WERI-Rb-1 (cell line): Measurements from ENCODE around the gene ALDH16A1.

ENCODE experiments used
- DNase-seq: peaks from one replicate; pipeline ENCODE4 v3.0.0-alpha.2; 2020
- H3K27ac ChIP-seq: fragments of 250-450 bp; sonication (Bioruptor Pico); 2 replicates; pipeline ENCODE4 v1.5.1; 2020; ENCODE audit warnings: mild to moderate bottlenecking, moderate library complexity
- H3K27me3 ChIP-seq: fragments of 250-450 bp; sonication (Bioruptor Pico); 2 replicates; pipeline ENCODE4 v1.5.1; 2021; ENCODE audit warnings: mild to moderate bottlenecking, low read depth, moderate library complexity; ENCODE audit not compliant: insufficient read depth, severe bottlenecking
- H3K36me3 ChIP-seq: fragments of 250-450 bp; sonication (Bioruptor Pico); 2 replicates; pipeline ENCODE4 v1.5.1; 2020; ENCODE audit warnings: mild to moderate bottlenecking, moderate library complexity
- H3K4me3 ChIP-seq: 2 replicates; pipeline ENCODE4 v1.5.1; 2011; ENCODE audit warnings: low read depth, mild to moderate bottlenecking, control low read depth, low read length
- H3K9me3 ChIP-seq: fragments of 250-450 bp; sonication (Bioruptor Pico); 2 replicates; pipeline ENCODE4 v1.5.1; 2021; ENCODE audit warnings: mild to moderate bottlenecking, moderate library complexity; ENCODE audit not compliant: severe bottlenecking
- TF ChIP-seq, protein P1 (sequence below): IDR thresholded peaks from 2 replicates; pipeline ENCODE4 v1.5.1; 2011; ENCODE audit warnings: low read depth, mild to moderate bottlenecking, control low read depth, inconsistent platforms, low read length

The ALDH16A1 gene

DNA sequence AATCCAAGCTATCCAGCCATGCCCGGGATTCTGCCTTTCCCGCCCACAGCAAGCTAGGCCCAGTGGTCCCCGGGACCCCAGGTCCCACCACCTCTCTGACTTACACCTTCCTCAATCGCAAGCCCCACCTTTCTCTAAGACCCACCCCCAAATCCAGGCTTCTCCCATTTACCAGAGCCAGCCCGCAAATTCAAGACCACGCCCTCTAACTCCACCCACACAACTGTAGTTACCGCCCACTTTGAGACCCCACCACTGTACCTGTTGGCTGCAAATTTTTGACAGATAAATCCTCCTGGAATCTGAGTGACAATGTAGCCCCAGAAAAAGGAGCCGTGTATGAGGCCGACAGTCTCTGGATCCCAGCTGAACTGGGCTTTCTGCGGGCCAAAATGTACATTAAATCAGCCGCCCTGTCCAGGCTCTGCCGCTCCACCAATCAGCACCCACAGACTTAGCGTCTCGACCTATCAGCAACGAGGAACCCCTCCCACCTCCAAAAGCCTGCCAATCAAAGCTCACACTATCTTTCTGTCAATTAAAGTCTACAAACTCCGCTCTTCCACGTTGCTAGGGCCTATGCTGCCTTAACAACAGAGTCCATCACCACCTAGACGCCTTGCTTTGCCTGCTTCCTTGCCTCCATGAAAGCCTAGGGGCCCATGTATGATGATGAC, 18.0 kb upstream of the ALDH16A1 start:
- peaks cover 66% of the 10 kb centered on the region for H3K36me3 ChIP-seq
- H3K9me3 ChIP-seq: no peaks in the 10 kb centered on the region
- DNase-seq: no peak
- TF ChIP-seq, protein P1, sequence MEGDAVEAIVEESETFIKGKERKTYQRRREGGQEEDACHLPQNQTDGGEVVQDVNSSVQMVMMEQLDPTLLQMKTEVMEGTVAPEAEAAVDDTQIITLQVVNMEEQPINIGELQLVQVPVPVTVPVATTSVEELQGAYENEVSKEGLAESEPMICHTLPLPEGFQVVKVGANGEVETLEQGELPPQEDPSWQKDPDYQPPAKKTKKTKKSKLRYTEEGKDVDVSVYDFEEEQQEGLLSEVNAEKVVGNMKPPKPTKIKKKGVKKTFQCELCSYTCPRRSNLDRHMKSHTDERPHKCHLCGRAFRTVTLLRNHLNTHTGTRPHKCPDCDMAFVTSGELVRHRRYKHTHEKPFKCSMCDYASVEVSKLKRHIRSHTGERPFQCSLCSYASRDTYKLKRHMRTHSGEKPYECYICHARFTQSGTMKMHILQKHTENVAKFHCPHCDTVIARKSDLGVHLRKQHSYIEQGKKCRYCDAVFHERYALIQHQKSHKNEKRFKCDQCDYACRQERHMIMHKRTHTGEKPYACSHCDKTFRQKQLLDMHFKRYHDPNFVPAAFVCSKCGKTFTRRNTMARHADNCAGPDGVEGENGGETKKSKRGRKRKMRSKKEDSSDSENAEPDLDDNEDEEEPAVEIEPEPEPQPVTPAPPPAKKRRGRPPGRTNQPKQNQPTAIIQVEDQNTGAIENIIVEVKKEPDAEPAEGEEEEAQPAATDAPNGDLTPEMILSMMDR: no peak
- H3K27ac ChIP-seq: peak overlapping the region; percentile 51
- H3K27me3 ChIP-seq: no peaks in the 10 kb centered on the region
- no peak overlapping the region for H3K4me3 ChIP-seq

DNA sequence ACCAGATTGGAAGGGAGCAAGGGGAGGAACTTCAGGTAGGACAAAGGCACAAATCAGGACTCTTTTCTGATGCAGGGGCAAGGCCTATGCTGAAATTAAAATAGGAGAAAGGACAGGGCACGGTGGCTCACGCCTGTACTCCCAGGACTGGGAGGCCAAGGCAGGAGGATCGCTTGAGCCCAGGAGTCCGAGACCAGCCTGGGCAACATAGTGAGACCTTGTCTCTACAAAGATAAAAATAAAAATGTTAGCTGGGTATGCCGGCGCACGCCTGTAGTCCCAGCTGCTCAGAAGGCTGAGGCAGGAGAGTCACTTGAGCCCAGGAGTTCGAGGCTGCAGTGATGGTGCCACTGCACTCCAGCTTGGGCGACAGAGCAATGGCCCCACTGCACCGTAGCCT, 17.4 kb upstream of the ALDH16A1 start:
- no peak for DNase-seq
- Histone ChIP-seq H3K9me3 (no peaks in the 10 kb centered on the region), H3K4me3 (no peak overlapping the region), H3K27me3 (no peaks in the 10 kb centered on the region), H3K27ac (peak overlapping the region; percentile 51), H3K36me3 (peaks cover 60% of the 10 kb centered on the region)
- TF ChIP-seq, protein P1: no peak

DNA sequence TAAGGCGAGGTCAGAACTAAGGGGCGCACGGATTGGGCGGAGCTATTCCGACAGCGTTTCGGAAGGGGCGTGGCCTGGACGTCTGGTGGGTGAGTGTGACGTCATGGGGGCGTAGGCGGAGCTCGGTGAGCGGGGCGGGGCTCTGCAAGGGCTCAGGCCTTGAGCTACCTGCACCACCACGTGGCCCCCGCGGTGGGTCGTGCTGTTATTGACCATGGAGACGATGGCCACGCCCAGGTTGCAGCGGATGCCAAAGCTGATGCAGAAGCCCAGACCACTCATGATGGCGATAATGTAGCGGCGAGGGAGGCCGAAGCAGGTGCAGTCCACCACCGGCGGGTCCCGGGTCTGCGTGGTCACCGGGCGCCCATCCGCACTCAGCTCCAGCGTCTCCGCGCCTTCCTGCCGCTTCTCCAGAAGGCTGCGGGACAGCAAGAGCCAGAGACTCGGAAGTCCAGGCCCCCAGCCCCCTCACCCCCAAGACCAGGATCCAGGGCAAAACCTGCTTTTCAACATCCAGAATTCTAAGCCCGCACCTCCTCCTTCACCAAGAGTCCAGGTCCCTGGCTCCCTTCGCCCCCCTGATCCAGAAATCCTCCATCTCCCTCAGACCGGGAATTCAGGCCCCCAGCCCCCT, 16.5 kb upstream of the ALDH16A1 start:
- DNase-seq: peak; percentile 56

DNA sequence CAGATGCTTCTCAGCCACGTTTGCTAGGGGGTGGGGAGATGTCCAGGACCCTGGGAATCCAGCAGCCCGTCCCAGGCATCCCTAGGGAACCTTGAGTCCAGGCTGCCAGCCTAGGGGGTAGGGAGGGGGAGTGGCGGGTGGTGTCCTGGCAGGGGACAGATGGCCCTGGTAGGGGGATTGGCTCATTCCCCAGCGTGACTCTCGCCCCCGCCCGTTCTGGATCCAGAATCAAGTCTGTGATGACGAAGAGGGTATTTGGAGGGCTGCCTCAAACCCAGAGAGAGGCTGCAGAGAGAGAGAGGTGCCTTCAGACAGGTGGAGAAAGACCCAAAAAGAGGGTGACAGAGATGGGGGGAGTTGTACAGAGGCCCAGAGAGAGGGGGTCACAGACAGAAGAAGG, 15.8 kb upstream of the ALDH16A1 start:
- Histone ChIP-seq H3K4me3 (peak overlapping the region; percentile 97), H3K27ac (peak overlapping the region; percentile 84), H3K9me3 (no peaks in the 10 kb centered on the region), H3K27me3 (no peaks in the 10 kb centered on the region), H3K36me3 (peaks cover 44% of the 10 kb centered on the region)
- peak; percentile 95 for DNase-seq
- TF ChIP-seq, protein P1: no peak

More for the DNA sequence above, 16.5 kb upstream of the ALDH16A1 start:
- TF ChIP-seq, protein P1: no peak
- Histone ChIP-seq H3K27me3 (no peaks in the 10 kb centered on the region), H3K36me3 (peaks cover 52% of the 10 kb centered on the region), H3K9me3 (no peaks in the 10 kb centered on the region), H3K27ac (peak overlapping the region; percentile 84), H3K4me3 (peak overlapping the region; percentile 18)

DNA sequence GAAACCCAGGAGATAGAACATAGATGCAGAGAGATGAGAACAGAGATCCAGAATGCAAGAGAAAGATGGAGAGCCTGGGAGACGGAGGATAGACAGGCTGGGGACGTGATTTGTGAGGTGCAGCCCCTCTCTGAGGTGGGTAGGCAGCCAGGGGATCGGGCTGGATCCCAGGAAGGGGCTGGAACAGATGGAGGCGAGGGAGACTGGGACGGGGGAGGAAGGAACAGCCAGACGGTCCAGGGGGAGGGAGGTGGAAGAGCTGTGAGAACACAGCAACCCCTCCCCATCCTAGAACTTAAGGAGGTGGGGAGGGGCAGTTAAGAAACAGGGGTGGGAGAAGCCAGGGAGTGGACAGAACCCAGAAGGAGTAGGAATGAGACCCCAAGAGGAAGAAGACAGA, 14.8 kb upstream of the ALDH16A1 start:
- DNase-seq: peak; percentile 84
- peak overlapping the region; percentile 84 for H3K27ac ChIP-seq
- H3K36me3 ChIP-seq: peaks cover 34% of the 10 kb centered on the region
- TF ChIP-seq, protein P1: no peak
- H3K27me3 ChIP-seq: no peaks in the 10 kb centered on the region
- no peaks in the 10 kb centered on the region for H3K9me3 ChIP-seq
- H3K4me3 ChIP-seq: peak overlapping the region; percentile 97
